Gastrocnemius medialis (tissue), 4 donors: Measurements from ENCODE around the gene ACAA2. TPM values are rescaled to one million over a fixed set of nuclear protein-coding genes. Genes with fewer than 3 reads are reported as not detected.

Experiments
- ATAC-seq, 2 donors: fragments of 150-250 bp; one replicate each; pipeline ENCODE4 v1.9.1; 2016
- DNase-seq, 2 donors: peaks; one replicate each; pipeline ENCODE4 v3.0.0-alpha.2; 2019
- H3K27ac ChIP-seq, 4 donors: fragments of 200-600 bp; sonication (generic); 1 replicate in 1 of 4; 2 replicates in 3 of 4; pipeline ENCODE4 v1.5.1; 2016 to 2018; ENCODE audit warnings: mild to moderate bottlenecking in 2 of 4, moderate library complexity in 1 of 4
- H3K27me3 ChIP-seq, 3 donors: fragments of 200-600 bp; sonication (generic) in 2 of 3; 1 replicate in 1 of 3; 2 replicates in 2 of 3; pipeline versions ENCODE4 v1.5.1 to v1.6.0; 2016 to 2019; ENCODE audit warnings: mild to moderate bottlenecking in 1 of 3, moderate library complexity in 1 of 3
- H3K36me3 ChIP-seq, 2 donors: fragments of 200-600 bp; sonication (generic) in 1 of 2; one replicate each; pipeline ENCODE4 v1.5.1; 2017 to 2018
- H3K4me1 ChIP-seq, 2 donors: fragments of 200-600 bp; sonication (generic) in 1 of 2; one replicate each; pipeline ENCODE4 v1.5.1; 2016 to 2017; ENCODE audit warnings: mild to moderate bottlenecking in 2 of 2
- H3K4me3 ChIP-seq, 4 donors: fragments of 200-600 bp; sonication (generic) in 3 of 4; 1 replicate in 1 of 4; 2 replicates in 3 of 4; pipeline ENCODE4 v1.5.1; 2016 to 2019; ENCODE audit warnings: mild to moderate bottlenecking in 2 of 4
- H3K9me3 ChIP-seq, 3 donors: fragments of 200-600 bp; sonication (generic) in 2 of 3; 1 replicate in 1 of 3; 2 replicates in 2 of 3; pipeline ENCODE4 v1.5.1; 2016 to 2019
- POLR2A ChIP-seq, 2 donors: fragments of 450-650 bp; IDR thresholded peaks; one replicate each; pipeline ENCODE4 v1.6.1; 2017; ENCODE audit warnings: antibody characterized with exemption in 2 of 2, mild to moderate bottlenecking in 2 of 2, moderate library complexity in 2 of 2
- in situ Hi-C, 4 donors: fragments of 200-750 bp; cut with MboI; loops; one replicate each; pipeline versions ENCODE4 v1.15.0 to v1.8.0; 2017; ENCODE audit warnings: low sequenced_read_pairs in 4 of 4
- intact Hi-C: fragments of 100-400 bp; cut with DNase I; formaldehyde crosslinking; loops from one replicate; pipeline ENCODE4 v1.15.1; 2023; ENCODE audit warnings: low total_unique reads
- total RNA-seq, 4 donors: library from RNA; depleted of rRNA; stranded (reverse); fragments of >200 nt; gene quantifications; one replicate each; pipeline versions ENCODE4 v1.1.0 to v1.2.3, GENCODE V29; 2016
- TF ChIP-seq, protein P1 (sequence below), 5 experiments: fragments of 450-650 bp in 3 of 5; fragments of 200-600 bp in 2 of 5; sonication (generic) in 2 of 5; IDR thresholded peaks in 4 of 5; conservative IDR thresholded peaks in 1 of 5; 1 replicate in 4 of 5; 2 replicates in 1 of 5; pipeline ENCODE4 v1.5.1; 2016 to 2019; ENCODE audit warnings: antibody characterized with exemption in 5 of 5, mild to moderate bottlenecking in 3 of 5, moderate library complexity in 3 of 5

ACAA2 gene
- total RNA-seq, 4 donors from 2014 or later, result 73.7 to 95.7 (median 79.6) TPM

DNA sequence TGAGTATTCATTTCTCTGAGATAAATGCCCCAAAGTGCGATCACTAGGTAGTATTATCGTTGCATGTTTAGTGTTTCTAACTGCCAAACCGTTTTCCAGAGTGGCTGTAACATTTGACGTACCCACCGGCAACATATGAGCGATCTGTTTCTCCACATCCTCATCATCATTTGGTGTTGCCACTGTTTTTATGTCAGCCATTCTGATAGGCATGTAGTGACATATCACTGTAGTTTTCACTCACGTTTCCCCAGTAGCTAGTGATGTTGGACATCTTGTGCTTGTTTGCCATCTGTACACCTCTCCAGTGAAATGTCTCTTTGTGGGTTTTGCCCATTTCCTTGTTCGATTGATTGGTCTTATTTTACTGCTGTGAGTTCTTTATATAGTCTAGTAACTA, 63.8 kb downstream of the ACAA2 start:
- in situ Hi-C loops (no loop called here), intact Hi-C loops (no loop called here)
- ATAC-seq (no peak), DNase-seq (no peak)
- no peak overlapping the region for H3K27ac ChIP-seq
- no peaks in the 10 kb centered on the region for H3K27me3 ChIP-seq
- no peaks in the 10 kb centered on the region for H3K36me3 ChIP-seq
- H3K9me3 ChIP-seq, result no peaks in the 10 kb centered on the region
- no peak overlapping the region for H3K4me3 ChIP-seq
- H3K4me1 ChIP-seq, result no peaks in the 10 kb centered on the region
- TF ChIP-seq, protein P1, sequence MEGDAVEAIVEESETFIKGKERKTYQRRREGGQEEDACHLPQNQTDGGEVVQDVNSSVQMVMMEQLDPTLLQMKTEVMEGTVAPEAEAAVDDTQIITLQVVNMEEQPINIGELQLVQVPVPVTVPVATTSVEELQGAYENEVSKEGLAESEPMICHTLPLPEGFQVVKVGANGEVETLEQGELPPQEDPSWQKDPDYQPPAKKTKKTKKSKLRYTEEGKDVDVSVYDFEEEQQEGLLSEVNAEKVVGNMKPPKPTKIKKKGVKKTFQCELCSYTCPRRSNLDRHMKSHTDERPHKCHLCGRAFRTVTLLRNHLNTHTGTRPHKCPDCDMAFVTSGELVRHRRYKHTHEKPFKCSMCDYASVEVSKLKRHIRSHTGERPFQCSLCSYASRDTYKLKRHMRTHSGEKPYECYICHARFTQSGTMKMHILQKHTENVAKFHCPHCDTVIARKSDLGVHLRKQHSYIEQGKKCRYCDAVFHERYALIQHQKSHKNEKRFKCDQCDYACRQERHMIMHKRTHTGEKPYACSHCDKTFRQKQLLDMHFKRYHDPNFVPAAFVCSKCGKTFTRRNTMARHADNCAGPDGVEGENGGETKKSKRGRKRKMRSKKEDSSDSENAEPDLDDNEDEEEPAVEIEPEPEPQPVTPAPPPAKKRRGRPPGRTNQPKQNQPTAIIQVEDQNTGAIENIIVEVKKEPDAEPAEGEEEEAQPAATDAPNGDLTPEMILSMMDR (IDR thresholded peaks at IDR 0.05 in 4 of 5, conservative IDR thresholded peaks at IDR 0.05 in 1 of 5), result no peak
- no peak for TF ChIP-seq POLR2A (IDR thresholded peaks at IDR 0.05)

DNA sequence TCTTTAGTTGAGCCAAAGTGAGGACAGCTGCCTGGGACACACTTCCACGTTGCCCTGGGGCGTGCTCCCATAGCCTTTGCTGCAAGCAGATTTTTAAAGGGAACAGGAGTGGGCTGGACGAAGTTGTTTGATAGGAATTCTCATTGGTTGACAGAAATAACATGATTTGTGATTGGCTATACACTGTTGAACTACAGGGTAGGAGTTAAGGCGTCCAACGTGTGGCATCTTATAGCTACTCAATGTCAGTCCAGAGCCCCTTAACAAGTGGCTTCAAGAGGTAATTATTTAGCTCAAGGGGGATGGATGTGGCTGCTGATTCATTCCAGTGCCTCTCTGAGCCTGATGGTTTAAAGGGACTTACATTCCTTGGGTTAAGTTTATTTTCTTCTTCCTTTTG, 65.5 kb downstream of the ACAA2 start:
- H3K9me3 ChIP-seq, result no peaks in the 10 kb centered on the region
- H3K27me3 ChIP-seq, result no peaks in the 10 kb centered on the region
- H3K36me3 ChIP-seq, result no peaks in the 10 kb centered on the region
- no peak overlapping the region for H3K27ac ChIP-seq
- intact Hi-C loops (no loop called here), in situ Hi-C loops (no loop called here)
- ATAC-seq, result no peak
- no peak for DNase-seq
- TF ChIP-seq, protein P1 (IDR thresholded peaks at IDR 0.05 in 4 of 5, conservative IDR thresholded peaks at IDR 0.05 in 1 of 5), result no peak
- TF ChIP-seq POLR2A (IDR thresholded peaks at IDR 0.05), result no peak
- H3K4me3 ChIP-seq, result no peak overlapping the region
- no peaks in the 10 kb centered on the region for H3K4me1 ChIP-seq

DNA sequence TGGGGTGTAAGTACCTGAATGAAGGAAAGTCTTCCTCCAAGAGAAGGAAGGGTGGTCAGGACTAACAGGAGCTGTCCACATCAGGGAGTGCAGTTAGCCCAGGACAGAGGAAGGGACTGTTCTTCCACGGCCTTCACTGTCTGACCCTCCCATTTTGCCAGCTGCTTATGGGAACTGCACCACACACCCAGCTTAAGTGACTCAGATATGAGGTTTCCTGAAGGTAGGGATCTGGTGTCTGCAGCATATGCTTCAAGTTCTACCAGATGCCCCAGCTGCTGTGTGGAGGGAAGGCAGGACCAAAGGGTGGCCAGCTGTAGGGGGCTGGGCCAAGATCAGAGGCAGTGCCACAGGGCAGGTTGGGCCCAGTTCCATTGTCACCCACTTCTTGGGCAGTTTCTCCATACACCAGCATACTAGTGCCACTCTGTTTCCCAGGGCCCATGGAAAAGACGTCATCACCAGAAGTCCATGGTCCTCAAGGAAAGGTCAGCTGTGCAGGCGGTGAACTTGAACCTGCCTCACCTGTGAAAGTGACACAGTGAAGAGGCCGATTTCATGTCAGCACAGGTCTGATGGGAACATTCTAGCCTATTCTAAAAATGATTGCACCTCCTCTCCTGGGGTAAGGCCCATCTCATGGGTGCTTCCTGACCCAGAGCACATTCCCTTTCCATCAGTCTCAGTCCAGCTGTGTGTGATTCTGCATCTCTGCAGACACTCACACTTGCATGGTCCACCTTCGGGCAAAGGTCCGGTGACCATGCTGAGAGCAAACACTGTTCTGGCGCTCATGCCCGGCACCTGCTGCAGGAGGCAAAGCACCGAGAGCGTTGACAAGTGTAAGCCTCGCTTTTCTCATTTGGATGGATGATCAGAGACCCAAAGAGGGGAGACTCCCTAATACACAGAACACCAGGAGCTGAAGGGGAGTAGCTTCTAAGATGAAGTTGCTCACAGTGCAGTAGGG, 68.0 kb downstream of the ACAA2 start:
- TF ChIP-seq POLR2A (IDR thresholded peaks at IDR 0.05), result no peak
- TF ChIP-seq, protein P1 (IDR thresholded peaks at IDR 0.05 in 4 of 5, conservative IDR thresholded peaks at IDR 0.05 in 1 of 5), result no peak
- intact Hi-C loops (no loop called here), in situ Hi-C loops (no loop called here)
- Histone ChIP-seq H3K4me1 (no peaks in the 10 kb centered on the region), H3K4me3 (no peak overlapping the region), H3K36me3 (no peaks in the 10 kb centered on the region), H3K27me3 (no peaks in the 10 kb centered on the region), H3K9me3 (no peaks in the 10 kb centered on the region), H3K27ac (no peak overlapping the region)
- no peak for ATAC-seq
- no peak for DNase-seq

DNA sequence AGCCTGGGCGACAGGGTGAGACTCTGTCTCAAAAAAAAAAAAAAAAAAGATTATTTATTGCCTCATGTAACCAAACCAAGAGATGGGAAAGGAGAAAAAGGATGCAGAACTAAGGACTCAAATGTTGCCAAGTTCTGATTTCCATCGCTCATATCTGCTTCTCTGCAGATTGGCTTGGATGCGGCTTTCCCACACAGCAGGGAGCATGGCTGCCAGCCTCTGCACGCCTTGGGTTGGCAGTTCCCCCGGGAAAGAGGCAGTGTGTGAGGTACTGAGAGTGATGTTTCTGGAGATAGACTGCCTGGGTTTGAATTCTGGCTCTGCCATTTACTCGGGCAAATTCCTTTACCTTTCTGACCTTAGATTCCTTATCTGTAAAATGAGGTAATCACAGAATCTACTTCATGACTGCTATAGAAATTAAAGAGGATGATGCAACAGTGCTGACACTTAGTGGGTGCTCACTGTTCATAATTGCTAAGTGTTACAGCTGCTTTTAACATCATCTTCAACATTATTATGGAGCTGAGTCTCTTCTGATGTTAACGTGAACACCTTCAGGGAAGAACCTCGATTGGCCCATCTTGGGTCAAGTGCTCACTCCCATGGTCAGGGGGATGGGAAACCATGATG, 68.8 kb downstream of the ACAA2 start:
- H3K27me3 ChIP-seq, result no peaks in the 10 kb centered on the region
- TF ChIP-seq, protein P1 (IDR thresholded peaks at IDR 0.05 in 4 of 5, conservative IDR thresholded peaks at IDR 0.05 in 1 of 5), result no peak
- TF ChIP-seq POLR2A (IDR thresholded peaks at IDR 0.05), result no peak
- H3K36me3 ChIP-seq, result no peaks in the 10 kb centered on the region
- no peak overlapping the region for H3K27ac ChIP-seq
- DNase-seq (no peak), ATAC-seq (no peak)
- intact Hi-C loops, result no loop called here
- H3K4me1 ChIP-seq, result no peaks in the 10 kb centered on the region
- no peaks in the 10 kb centered on the region for H3K9me3 ChIP-seq
- no peak overlapping the region for H3K4me3 ChIP-seq
- in situ Hi-C loops, result no loop called here
